H1 (cell line): ENCODE measurements around the gene PSMC4. TPM values are rescaled to one million over a fixed set of nuclear protein-coding genes. Genes with fewer than 3 reads are reported as not detected.

Experiments used
- CTCF ChIA-PET: fragments of 300-600 bp; sonication (Branson Sonifier 250); formaldehyde crosslinking; loops from one replicate; lab custom pipeline; 2021; ENCODE audit not compliant: partially characterized antibody; lab: Charles Lee
- POLR2A ChIA-PET: fragments of 300-600 bp; sonication (Branson Sonifier 250); formaldehyde crosslinking; loops from one replicate; lab custom pipeline; 2021; ENCODE audit warnings: inconsistent platforms; ENCODE audit not compliant: partially characterized antibody; lab: Charles Lee
- DNase-seq, 2 experiments: peaks; one replicate each; pipeline versions ENCODE4 v3.0.0 to v3.0.0-alpha.2; 2010 to 2022; ENCODE audit warnings: low spot score in 2 of 2, low read depth in 1 of 2, mixed read lengths in 1 of 2
- FAIRE-seq: peaks from 2 replicates; lab custom pipeline; 2011; peaks lifted over from hg19 to GRCh38; lab: Jason Lieb, UNC
- H2AFZ ChIP-seq: 2 replicates; pipeline ENCODE4 v1.8.1; 2012; ENCODE audit warnings: low read length, inconsistent platforms
- H2AK5ac ChIP-seq: 2 replicates; pipeline ENCODE4 v1.6.1; 2013; ENCODE audit warnings: low read depth, low read length
- H2BK120ac ChIP-seq: replicated peaks from 2 replicates; pipeline ENCODE3; 2013; ENCODE audit warnings: low read depth, low read length, inconsistent platforms
- H2BK12ac ChIP-seq: 2 replicates; pipeline ENCODE4 v1.6.1; 2013; ENCODE audit warnings: low read depth, low read length
- H2BK15ac ChIP-seq: 2 replicates; pipeline ENCODE4 v1.6.1; 2013; ENCODE audit warnings: low read length
- H2BK20ac ChIP-seq: 2 replicates; pipeline ENCODE4 v1.6.1; 2013; ENCODE audit warnings: low read length
- H2BK5ac ChIP-seq: 2 replicates; pipeline ENCODE4 v1.6.1; 2013; ENCODE audit warnings: low read depth, low read length
- H3K14ac ChIP-seq: 2 replicates; pipeline ENCODE4 v1.6.1; 2013; ENCODE audit warnings: inconsistent platforms; ENCODE audit not compliant: insufficient read length
- H3K18ac ChIP-seq: 2 replicates; pipeline ENCODE4 v1.6.1; 2013; ENCODE audit warnings: low read length; ENCODE audit errors: extremely low read depth
- H3K23ac ChIP-seq: 2 replicates; pipeline ENCODE4 v1.6.1; 2013; ENCODE audit warnings: inconsistent platforms; ENCODE audit not compliant: insufficient read length
- H3K23me2 ChIP-seq: 2 replicates; pipeline ENCODE4 v1.6.1; 2013; ENCODE audit warnings: low read depth, low read length
- H3K27ac ChIP-seq: 2 replicates; pipeline ENCODE4 v1.6.1; 2011; ENCODE audit warnings: low read depth, low read length, inconsistent platforms
- H3K27me3 ChIP-seq, 4 experiments: replicated peaks in 1 of 4; 1 replicate in 1 of 4; 2 replicates in 3 of 4; pipeline versions ENCODE4 v1.6.1 to v1.8.1; 2011 to 2013; ENCODE audit warnings: low read length in 3 of 4, mild to moderate bottlenecking in 3 of 4, inconsistent platforms in 2 of 4, mixed read lengths in 2 of 4, moderate library complexity in 1 of 4; ENCODE audit not compliant: control insufficient read depth in 3 of 4, insufficient read depth in 3 of 4; ENCODE audit errors: extremely low read depth in 1 of 4
- H3K36me3 ChIP-seq, 4 experiments: 2 replicates each; pipeline versions ENCODE4 v1.6.1 to v1.8.1; 2011 to 2013; ENCODE audit warnings: mild to moderate bottlenecking in 4 of 4, low read length in 3 of 4, moderate library complexity in 2 of 4, control low read depth in 1 of 4, inconsistent platforms in 1 of 4; ENCODE audit not compliant: insufficient read depth in 4 of 4, control insufficient read depth in 2 of 4
- H3K4ac ChIP-seq: replicated peaks from 2 replicates; pipeline ENCODE3; 2013; ENCODE audit warnings: low read length, low read depth, mixed read lengths, inconsistent platforms; ENCODE audit not compliant: insufficient read length
- H3K4me1 ChIP-seq, 4 experiments: replicated peaks in 1 of 4; 1 replicate in 1 of 4; 2 replicates in 3 of 4; pipeline versions ENCODE4 v1.6.1 to v1.8.1; 2011 to 2013; ENCODE audit warnings: low read length in 3 of 4, inconsistent platforms in 2 of 4, mixed read lengths in 1 of 4; ENCODE audit not compliant: insufficient read depth in 4 of 4, control insufficient read depth in 3 of 4
- H3K4me2 ChIP-seq, 2 experiments: 2 replicates each; pipeline versions ENCODE4 v1.6.1 to v1.8.1; 2011 to 2013; ENCODE audit warnings: low read depth in 2 of 2, low read length in 2 of 2, control low read depth in 1 of 2, inconsistent platforms in 1 of 2, mild to moderate bottlenecking in 1 of 2; ENCODE audit not compliant: insufficient read depth in 1 of 2
- H3K4me3 ChIP-seq, 4 experiments: fragments of 200-600, 300-600 bp in 1 of 4; sonication (generic), shearing (Covaris generic), sonication (Bioruptor Twin) in 1 of 4; 2 replicates each; pipeline versions ENCODE4 v1.5.1 to v1.8.1; 2011 to 2016; ENCODE audit warnings: low read length in 4 of 4, low read depth in 3 of 4, control low read depth in 2 of 4, inconsistent platforms in 2 of 4, mild to moderate bottlenecking in 2 of 4, mixed read lengths in 1 of 4, moderate library complexity in 1 of 4; ENCODE audit not compliant: insufficient read depth in 2 of 4; ENCODE audit errors: extremely low read depth in 1 of 4
- H3K56ac ChIP-seq: replicated peaks from 2 replicates; pipeline ENCODE3; 2013; ENCODE audit warnings: low read depth, mild to moderate bottlenecking, mixed read lengths, low read length, inconsistent platforms; ENCODE audit not compliant: insufficient read length
- H3K79me1 ChIP-seq: 2 replicates; pipeline ENCODE4 v1.6.1; 2013; ENCODE audit warnings: low read depth, low read length, control low read depth
- H3K79me2 ChIP-seq, 2 experiments: 2 replicates each; pipeline versions ENCODE4 v1.6.1 to v1.8.1; 2012 to 2013; ENCODE audit warnings: low read length in 2 of 2, mild to moderate bottlenecking in 2 of 2, inconsistent platforms in 1 of 2; ENCODE audit not compliant: insufficient read depth in 2 of 2, control insufficient read depth in 1 of 2
- H3K9ac ChIP-seq, 4 experiments: replicated peaks in 1 of 4; 1 replicate in 1 of 4; 2 replicates in 3 of 4; pipeline versions ENCODE4 v1.6.1 to v1.8.1; 2011 to 2013; ENCODE audit warnings: low read depth in 3 of 4, low read length in 3 of 4, control low read depth in 2 of 4, mild to moderate bottlenecking in 2 of 4, moderate library complexity in 2 of 4, inconsistent platforms in 1 of 4; ENCODE audit errors: extremely low read depth in 1 of 4
- H3K9me3 ChIP-seq, 2 experiments: 2 replicates each; pipeline versions ENCODE4 v1.6.1 to v1.8.1; 2012 to 2013; ENCODE audit warnings: mild to moderate bottlenecking in 2 of 2, moderate library complexity in 2 of 2, control low read depth in 1 of 2, inconsistent platforms in 1 of 2, low read depth in 1 of 2, low read length in 1 of 2, mixed read lengths in 1 of 2; ENCODE audit not compliant: insufficient read depth in 2 of 2
- H4K20me1 ChIP-seq, 2 experiments: replicated peaks in 1 of 2; 2 replicates each; pipeline versions ENCODE3 to v1.8.1; 2011 to 2013; ENCODE audit warnings: inconsistent platforms in 2 of 2, low read length in 2 of 2, mild to moderate bottlenecking in 1 of 2; ENCODE audit not compliant: insufficient read depth in 2 of 2, control insufficient read depth in 1 of 2
- H4K5ac ChIP-seq: 2 replicates; pipeline ENCODE4 v1.6.1; 2013; ENCODE audit warnings: low read length, low read depth, mixed read lengths, inconsistent platforms; ENCODE audit not compliant: insufficient read length
- H4K8ac ChIP-seq: 2 replicates; pipeline ENCODE4 v1.8.0; 2013; ENCODE audit warnings: mild to moderate bottlenecking, moderate library complexity, low read length, inconsistent platforms; ENCODE audit not compliant: insufficient read depth; ENCODE audit errors: extremely low read depth
- H4K91ac ChIP-seq: replicated peaks from 2 replicates; pipeline ENCODE3; 2013; ENCODE audit warnings: low read length, mixed read lengths, inconsistent platforms; ENCODE audit not compliant: insufficient read length
- CBX8 ChIP-seq: fragments of 300-800, 300-1000 bp; sonication (generic); IDR thresholded peaks from 2 replicates; pipeline ENCODE4 v1.7.1; 2016; ENCODE audit warnings: low read depth, low read length, borderline replicate concordance
- CTCF ChIP-seq, 3 experiments: IDR thresholded peaks; 1 replicate in 2 of 3; 2 replicates in 1 of 3; pipeline versions ENCODE4 v1.5.1 to v1.6.1; 2011; ENCODE audit warnings: low read length in 3 of 3, mild to moderate bottlenecking in 3 of 3, inconsistent platforms in 2 of 3, low read depth in 1 of 3, moderate library complexity in 1 of 3; ENCODE audit not compliant: insufficient read depth in 1 of 3; ENCODE audit errors: control extremely low read depth in 1 of 3
- EZH2 ChIP-seq: fragments of 200-600 bp; sonication (generic); IDR thresholded peaks from 2 replicates; pipeline ENCODE4 v1.7.1; 2012; ENCODE audit warnings: low read depth, mild to moderate bottlenecking, moderate library complexity, low read length, inconsistent platforms; ENCODE audit not compliant: severe bottlenecking
- FOSL1 ChIP-seq: IDR thresholded peaks from 2 replicates; pipeline ENCODE4 v1.6.1; 2011; ENCODE audit warnings: mild to moderate bottlenecking, low read depth, low read length, moderate library complexity; ENCODE audit not compliant: insufficient read depth
- JUN ChIP-seq: IDR thresholded peaks from 2 replicates; pipeline ENCODE4 v1.6.1; 2011; ENCODE audit warnings: low read depth, mild to moderate bottlenecking, improper control_type of control experiment, low read length
- KDM4A ChIP-seq: IDR thresholded peaks from one replicate; pipeline ENCODE4 v1.7.1; 2012; ENCODE audit warnings: low read depth, mild to moderate bottlenecking, moderate library complexity, low read length, inconsistent platforms; ENCODE audit not compliant: severe bottlenecking
- RXRA ChIP-seq: IDR thresholded peaks from 2 replicates; pipeline ENCODE4 v1.6.1; 2011; ENCODE audit warnings: low read depth, mild to moderate bottlenecking, low read length, moderate library complexity; ENCODE audit not compliant: insufficient read depth
- YY1 ChIP-seq: IDR thresholded peaks from 2 replicates; pipeline ENCODE4 v1.6.1; 2011; ENCODE audit warnings: low read depth, mild to moderate bottlenecking, low read length
- WGBS, 2 experiments: shearing (Covaris generic) in 1 of 2; methylation state at CpG; one replicate each; pipeline versions ENCODE4 v1.1.6 to v1.1.7; 2013 to 2015; ENCODE audit warnings: low lambda C conversion rate in 2 of 2, mixed read lengths in 2 of 2, inconsistent platforms in 1 of 2, low coverage in 1 of 2, missing lambda C conversion rate in 1 of 2; ENCODE audit not compliant: insufficient replicate concordance in 2 of 2, insufficient coverage in 1 of 2, insufficient read length in 1 of 2; ENCODE audit errors: extremely low coverage in 1 of 2, missing lambda C conversion rate in 1 of 2; 5-methylcytosine and 5-hydroxymethylcytosine counted together
- polyA plus RNA-seq, 7 experiments: library from polyadenylated mRNA; depleted of rRNA in 3 of 7; stranded (reverse) in 5 of 7; unstranded in 2 of 7; fragments of >200 nt in 5 of 7; fragments of 200-250 nt in 2 of 7; gene quantifications; 1 replicate in 5 of 7; 2 replicates in 1 of 7; 4 replicates in 1 of 7; pipeline versions ENCODE4 v1.2.1 to v1.2.3, GENCODE V29; 2011 to 2013; ENCODE audit warnings: missing spikeins in 2 of 7, mixed read lengths in 2 of 7
- total RNA-seq: library from RNA; stranded (reverse); fragmentation: NEBNext Ultra II Directional; extraction: Animal tissue kit (Norgen Biotek cat#: 25700); gene quantifications from 2 replicates; pipeline ENCODE4 v1.2.1, GENCODE V29; 2021

The PSMC4 gene
- total and polyA plus RNA-seq, 2 of the 8 experiments (the other 6 are each of a cell fraction or from before 2014, with no cell fraction given): 116 to 126 TPM

DNA sequence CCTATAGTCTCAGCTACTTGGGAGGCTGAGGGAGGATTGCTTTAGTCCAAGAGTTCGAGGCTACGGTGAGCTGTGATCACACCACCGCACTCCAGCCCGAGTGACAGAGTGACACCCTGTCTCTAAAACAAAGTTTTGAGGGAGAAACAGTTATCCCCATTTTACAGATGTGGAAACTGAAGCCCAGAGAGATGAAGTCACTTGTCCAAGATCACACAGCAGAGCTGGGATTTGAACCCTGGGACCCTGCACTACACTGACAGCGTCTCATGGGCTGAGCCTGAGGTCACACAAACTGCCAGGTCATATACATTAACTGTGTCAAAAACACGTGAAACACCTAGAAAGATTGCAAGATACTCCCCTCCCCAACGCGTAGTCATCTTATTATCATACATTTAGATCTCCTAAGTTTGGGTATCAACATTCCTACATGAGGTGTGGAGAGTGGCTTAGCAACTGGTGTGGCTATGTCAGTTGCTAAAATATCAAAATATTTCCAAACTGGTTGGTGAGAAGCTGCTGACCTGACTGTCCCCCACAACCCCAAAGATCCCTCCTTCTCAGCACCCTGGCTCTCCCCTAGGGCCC, 44.7 kb upstream of the PSMC4 start:
- Histone ChIP-seq H4K91ac (no peak overlapping the region), H3K79me1 (no peaks in the 10 kb centered on the region), H3K4me3 (no peak overlapping the region), H2BK20ac (no peak overlapping the region), H3K4me1 (no peaks in the 10 kb centered on the region)
- TF ChIP-seq JUN: no peak
- no peak for TF ChIP-seq CBX8
- TF ChIP-seq YY1: no peak
- no peak for TF ChIP-seq RXRA
- no peak for TF ChIP-seq EZH2
- TF ChIP-seq KDM4A: no peak
- TF ChIP-seq CTCF (IDR thresholded peaks at IDR 0.05; ENCODE audit: control extremely low read depth in 1 of 3, insufficient read depth in 1 of 3, low read depth in 1 of 3, low read length in 3 of 3): no peak
- no peak for TF ChIP-seq FOSL1
- TF ChIP-seq, all 59 proteins: peak for 0
- Histone ChIP-seq H3K9me3 (no peaks in the 10 kb centered on the region), H2BK15ac (no peak overlapping the region), H3K9ac (no peak overlapping the region), H2BK12ac (no peak overlapping the region), H3K4ac (no peak overlapping the region), H3K56ac (no peak overlapping the region), H4K20me1 (no peaks in the 10 kb centered on the region), H3K79me2 (no peaks in the 10 kb centered on the region), H4K8ac (no peak overlapping the region), H3K27me3 (no peaks in the 10 kb centered on the region), H3K23ac (no peak overlapping the region), H3K23me2 (no peaks in the 10 kb centered on the region), H3K36me3 (no peaks in the 10 kb centered on the region), H3K18ac (no peak overlapping the region), H2AFZ (no peak overlapping the region), H3K14ac (no peak overlapping the region), H2BK120ac (no peak overlapping the region), H3K27ac (no peak overlapping the region), H2AK5ac (no peak overlapping the region), H2BK5ac (no peak overlapping the region), H4K5ac (no peak overlapping the region), H3K4me2 (no peak overlapping the region)
- DNase-seq (no peak), FAIRE-seq (no peak)
- WGBS, 2 experiments: 91% methylated on average over 8 of the region's 8 CpGs; no CpG with 5 or more reads in 1 of the 2 experiments
- CTCF ChIA-PET: interaction anchor here (0.5 to 1.2 kb wide), 2 partner anchors 214 to 759 kb away, joined by 3 to 4 read pairs; no protein-coding TSS in a partner anchor
- POLR2A ChIA-PET: no interaction called here
